ENCODE results near the gene FDXACB1.

GRCh38 chr11:111922803-111923202 lies 43.8 kb upstream of the FDXACB1 start:
- TF ChIP-seq HOXB6 (CRISPR knock-in tag; IDR thresholded peaks at IDR 0.05; ENCODE audit: borderline replicate concordance) (no peak), NR0B1 (IDR thresholded peaks at IDR 0.05; ENCODE audit: partially characterized antibody) (no peak)

Data from K562 (cell line).